K562 (cell line): ENCODE data around the gene CNR2. TPM values are rescaled to one million over a fixed set of nuclear protein-coding genes. Genes with fewer than 3 reads are reported as not detected.

Source experiments
- ATAC-seq: fragments of 200-7000 bp; cut with Tn5 transposase; 3 replicates; pipeline ENCODE4 v1.9.1; 2020; ENCODE audit warnings: moderate library complexity
- BruUV-seq: library from RNA; stranded (reverse); fragments of 400-500 nt; replicated peaks from 2 replicates; lab custom pipeline; 2021; lab: Mats Ljungman, UMichigan
- CTCF ChIA-PET: fragments of 300-600 bp; formaldehyde crosslinking; extraction: SDS; loops from one replicate; lab custom pipeline; 2021; ENCODE audit warnings: low intra/inter-chr PET ratio; lab: Yijun Ruan, JAX
- POLR2A ChIA-PET: fragments of 300-600, 350-650 bp; sonication (Branson Sonifier 250); formaldehyde crosslinking; extraction: SDS; loops from one replicate; lab custom pipeline; 2021; ENCODE audit warnings: antibody characterized with exemption, inconsistent platforms; lab: Yijun Ruan, JAX
- DNase-seq, 4 experiments: peaks; one replicate each; pipeline versions ENCODE4 v3.0.0 to v3.0.0-alpha.2; 2011 to 2018; ENCODE audit warnings: low spot score in 3 of 4, mixed read lengths in 3 of 4; ENCODE audit errors: extremely low read depth in 1 of 4
- FAIRE-seq: peaks from 2 replicates; lab custom pipeline; 2011; peaks lifted over from hg19 to GRCh38; lab: Jason Lieb, UNC
- H2AFZ ChIP-seq: 2 replicates; pipeline ENCODE4 v1.6.0; 2011; ENCODE audit warnings: low read depth, low read length, control low read depth, inconsistent platforms
- H3K27ac ChIP-seq: fragments of 200-600 bp; 3 replicates; pipeline ENCODE4 v1.8.0; 2011; ENCODE audit warnings: low read depth, mild to moderate bottlenecking, control low read depth, inconsistent platforms, low read length, moderate library complexity, mixed read lengths; ENCODE audit errors: extremely low read depth
- H3K27me3 ChIP-seq, 2 experiments: fragments of 300-600 bp in 1 of 2; 2 replicates in 1 of 2; 3 replicates in 1 of 2; pipeline versions ENCODE4 v1.6.0 to v1.8.0; 2011; ENCODE audit warnings: inconsistent platforms in 2 of 2, low read length in 2 of 2, mild to moderate bottlenecking in 1 of 2, mixed read lengths in 1 of 2, moderate library complexity in 1 of 2; ENCODE audit not compliant: control insufficient read depth in 2 of 2, insufficient read depth in 2 of 2
- H3K36me3 ChIP-seq: fragments of 300-600 bp; 3 replicates; pipeline ENCODE4 v1.8.0; 2011; ENCODE audit warnings: mild to moderate bottlenecking, low read length, inconsistent platforms; ENCODE audit not compliant: control insufficient read depth, insufficient read depth
- H3K4me1 ChIP-seq, 2 experiments: fragments of 200-600 bp in 1 of 2; replicated peaks in 1 of 2; 2 replicates in 1 of 2; 3 replicates in 1 of 2; pipeline versions ENCODE4 v1.5.1 to v1.8.0; 2011; ENCODE audit warnings: inconsistent platforms in 2 of 2, low read length in 2 of 2, mild to moderate bottlenecking in 1 of 2, mixed read lengths in 1 of 2, moderate library complexity in 1 of 2; ENCODE audit not compliant: control insufficient read depth in 2 of 2, insufficient read depth in 2 of 2
- H3K4me2 ChIP-seq: 2 replicates; pipeline ENCODE4 v1.6.1; 2011; ENCODE audit warnings: low read length, control low read depth, inconsistent platforms, mixed read lengths; ENCODE audit not compliant: insufficient read depth
- H3K4me3 ChIP-seq: fragments of 200-600 bp; sonication (generic), shearing (Covaris generic); 2 replicates; pipeline ENCODE4 v1.5.1; 2016; ENCODE audit warnings: control low read depth, inconsistent platforms
- H3K79me2 ChIP-seq: fragments of 200-600 bp; 3 replicates; pipeline ENCODE4 v1.8.0; 2011; ENCODE audit warnings: low read length, inconsistent platforms; ENCODE audit not compliant: control insufficient read depth, insufficient read depth
- H3K9ac ChIP-seq, 2 experiments: 2 replicates each; pipeline versions ENCODE4 v1.6.0 to v1.6.1; 2011; ENCODE audit warnings: low read depth in 2 of 2, low read length in 2 of 2, control low read depth in 1 of 2, inconsistent platforms in 1 of 2, mild to moderate bottlenecking in 1 of 2, mixed read lengths in 1 of 2; ENCODE audit not compliant: insufficient read depth in 1 of 2
- H3K9me1 ChIP-seq: one replicate; pipeline ENCODE4 v1.6.0; 2011; ENCODE audit warnings: inconsistent platforms, mild to moderate bottlenecking, low read length, moderate library complexity; ENCODE audit not compliant: control insufficient read depth, insufficient read depth
- H3K9me3 ChIP-seq: replicated peaks from 2 replicates; pipeline ENCODE4 v1.5.1; 2011; ENCODE audit warnings: low read depth, low read length, inconsistent platforms; ENCODE audit not compliant: control insufficient read depth, insufficient read depth
- H4K20me1 ChIP-seq: replicated peaks from 2 replicates; pipeline ENCODE4 v1.6.1; 2011; ENCODE audit warnings: low read length, inconsistent platforms, mixed read lengths; ENCODE audit not compliant: control insufficient read depth, insufficient read depth
- ELK3 ChIP-seq: fragments of 450-650 bp; formaldehyde crosslinking; IDR thresholded peaks from 2 replicates; pipeline ENCODE4 v1.4.0; 2020; ENCODE audit warnings: mild to moderate bottlenecking
- HMG20B ChIP-seq: fragments of 250-450 bp; sonication (Bioruptor Pico); IDR thresholded peaks from 2 replicates; pipeline ENCODE4 v1.5.0; 2021; ENCODE audit warnings: mild to moderate bottlenecking
- KDM2B ChIP-seq: fragments of 250-450 bp; sonication (Bioruptor Pico); IDR thresholded peaks from 2 replicates; pipeline ENCODE4 v1.8.0; 2021; ENCODE audit warnings: mild to moderate bottlenecking, moderate library complexity
- MCM7 ChIP-seq, 2 experiments: fragments of 450-650 bp; IDR thresholded peaks; 2 replicates each; pipeline ENCODE4 v1.6.1; 2016 to 2018
- PBX2 ChIP-seq, 2 experiments: IDR thresholded peaks in 1 of 2; conservative IDR thresholded peaks in 1 of 2; 2 replicates each; pipeline ENCODE4 v1.6.1; 2016; ENCODE audit warnings: low read depth in 2 of 2, mild to moderate bottlenecking in 1 of 2, missing compliant biosample characterization in 1 of 2, missing genetic modification characterization in 1 of 2, moderate library complexity in 1 of 2
- TEAD2 ChIP-seq: fragments of 450-650 bp; IDR thresholded peaks from 2 replicates; pipeline ENCODE4 v1.6.1; 2016; ENCODE audit warnings: missing genetic modification characterization, control low read depth, missing compliant biosample characterization
- ZC3H4 ChIP-seq: sonication (generic); formaldehyde crosslinking; IDR thresholded peaks from 2 replicates; pipeline ENCODE4 v1.9.0; 2021; ENCODE audit warnings: missing genetic modification reagents, borderline replicate concordance
- ZNF586 ChIP-seq: fragments of 450-650 bp; formaldehyde crosslinking; conservative IDR thresholded peaks from 2 replicates; pipeline ENCODE4 v1.4.0; 2020; ENCODE audit warnings: mild to moderate bottlenecking, moderate library complexity
- ZNF668 ChIP-seq: fragments of 250-450 bp; sonication (Bioruptor Pico); IDR thresholded peaks from 2 replicates; pipeline ENCODE4 v1.8.0; 2022; ENCODE audit warnings: mild to moderate bottlenecking, inconsistent platforms
- ZNF75A ChIP-seq: fragments of 450-650 bp; formaldehyde crosslinking; IDR thresholded peaks from 2 replicates; pipeline ENCODE4 v1.4.0; 2020; ENCODE audit warnings: mild to moderate bottlenecking
- WGBS: fragments of 100-300 bp; shearing (Covaris generic); methylation state at CpG from one replicate; pipeline ENCODE4 v1.1.6; 2016; ENCODE audit warnings: low coverage, mixed read lengths; ENCODE audit not compliant: insufficient coverage; ENCODE audit errors: missing lambda C conversion rate; 5-methylcytosine and 5-hydroxymethylcytosine counted together
- in situ Hi-C: fragments of 300-500 bp; cut with MboI; formaldehyde crosslinking; loops from 4 replicates; pipeline ENCODE4 v1.15.0; 2018; ENCODE audit warnings: inconsistent platforms, mixed read lengths
- intact Hi-C: fragments of 100-400 bp; cut with micrococcal nuclease; formaldehyde crosslinking; loops from 2 replicates; pipeline ENCODE4 v1.14.2; 2022
- polyA plus RNA-seq, 8 experiments: library from polyadenylated mRNA; depleted of rRNA in 4 of 8; stranded (reverse) in 5 of 8; unstranded in 3 of 8; fragments of >200 nt; fragmentation: Nextera tagmentation in 2 of 8; fragmentation: Illumina TruSeq in 1 of 8; extraction: Ambion mirVana in 2 of 8; extraction: Trizol in 1 of 8; gene quantifications; 2 replicates each; pipeline versions ENCODE4 v1.2.1 to v1.2.3, GENCODE V29; 2011 to 2014; ENCODE audit warnings: inconsistent platforms in 1 of 8, missing spikeins in 1 of 8
- total RNA-seq, 7 experiments: library from RNA; depleted of rRNA in 6 of 7; stranded (reverse); fragments of >200 nt in 6 of 7; fragmentation: Illumina TruSeq in 2 of 7; extraction: Trizol in 2 of 7; gene quantifications; 2 replicates each; pipeline versions ENCODE4 v1.2.1 to v1.2.3, GENCODE V29; 2011 to 2021; ENCODE audit warnings: low replicate concordance in 1 of 7
- TF ChIP-seq, protein P1 (sequence below): fragments of 450-650 bp; formaldehyde crosslinking; IDR thresholded peaks from 2 replicates; pipeline ENCODE4 v1.4.0; 2022; ENCODE audit warnings: missing genetic modification characterization

The CNR2 gene
- total and polyA plus RNA-seq, 9 of the 15 experiments (the other 6 are each of a cell fraction or from before 2014, with no cell fraction given), result not detected

GRCh38 chr1:23957096-23957495, 43.9 kb upstream of the CNR2 start:
- H3K9me3 ChIP-seq, result no peaks in the 10 kb centered on the region
- ChIA-PET POLR2A (interaction anchor here (0.6 to 1.8 kb wide), 6 partner anchors 12 to 179 kb away, joined by 3 to 5 read pairs (median 4); partner anchors contain the start of gene PITHD1), CTCF (interaction anchor here (0.7 kb wide), 1 partner anchor 244 kb away, joined by 3 read pairs; no protein-coding TSS in a partner anchor)
- H3K4me1 ChIP-seq, result peaks cover 19 to 20% of the 10 kb centered on the region in 2 experiments; a peak in 4 of 5 replicates
- peak overlapping the region in 1 of 2 experiments; percentile 66; a peak in 1 of 4 replicates for H3K9ac ChIP-seq
- intact Hi-C loops (no loop called here), in situ Hi-C loops (no loop called here)
- FAIRE-seq (no peak), DNase-seq (no peak), ATAC-seq (no peak)
- 79% methylated on average over 7 of the region's 7 CpGs for WGBS
- no peaks in the 10 kb centered on the region for H3K27me3 ChIP-seq
- H3K79me2 ChIP-seq, result peaks cover 25% of the 10 kb centered on the region
- TF ChIP-seq ZNF586 (CRISPR knock-in tag), result no peak
- TF ChIP-seq ZNF668, result no peak
- no peak for TF ChIP-seq MCM7 (IDR thresholded peaks at IDR 0.05)
- no peak for TF ChIP-seq KDM2B
- TF ChIP-seq TEAD2 (tag), result no peak
- TF ChIP-seq PBX2 (CRISPR knock-in tag; IDR thresholded peaks at IDR 0.05; ENCODE audit: low read depth), result no peak
- TF ChIP-seq PBX2 (tag; conservative IDR thresholded peaks at IDR 0.05; ENCODE audit: low read depth), result no peak
- TF ChIP-seq HMG20B (CRISPR knock-in tag), result no peak
- TF ChIP-seq, protein P1, sequence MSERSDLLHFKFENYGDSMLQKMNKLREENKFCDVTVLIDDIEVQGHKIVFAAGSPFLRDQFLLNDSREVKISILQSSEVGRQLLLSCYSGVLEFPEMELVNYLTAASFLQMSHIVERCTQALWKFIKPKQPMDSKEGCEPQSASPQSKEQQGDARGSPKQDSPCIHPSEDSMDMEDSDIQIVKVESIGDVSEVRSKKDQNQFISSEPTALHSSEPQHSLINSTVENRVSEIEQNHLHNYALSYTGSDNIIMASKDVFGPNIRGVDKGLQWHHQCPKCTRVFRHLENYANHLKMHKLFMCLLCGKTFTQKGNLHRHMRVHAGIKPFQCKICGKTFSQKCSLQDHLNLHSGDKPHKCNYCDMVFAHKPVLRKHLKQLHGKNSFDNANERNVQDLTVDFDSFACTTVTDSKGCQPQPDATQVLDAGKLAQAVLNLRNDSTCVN, result no peak
- TF ChIP-seq ELK3 (CRISPR knock-in tag), result no peak
- TF ChIP-seq ZNF75A, result no peak
- no peak for TF ChIP-seq ZC3H4 (CRISPR knock-in tag)
- no peak overlapping the region for H3K27ac ChIP-seq
- BruUV-seq, result no TSS peak
- no peak overlapping the region for H2AFZ ChIP-seq
- H3K4me3 ChIP-seq, result no peak overlapping the region
- no peak overlapping the region for H3K4me2 ChIP-seq
- H3K36me3 ChIP-seq, result peaks cover 21% of the 10 kb centered on the region; the same call in 2 of the 3 replicates
- peaks cover 6% of the 10 kb centered on the region; the same call in 1 of the 2 replicates for H4K20me1 ChIP-seq
- H3K9me1 ChIP-seq, result no peaks in the 10 kb centered on the region
